Inflammatory macrophage treated with lipopolysaccharide for 1 hour (primary cell): Measurements from ENCODE around the gene BBS9.

Experiments
- DNase-seq, 2 donors: peaks; one replicate each; pipeline ENCODE4 v3.0.0-alpha.2; 2020 to 2022

BBS9 gene

DNA sequence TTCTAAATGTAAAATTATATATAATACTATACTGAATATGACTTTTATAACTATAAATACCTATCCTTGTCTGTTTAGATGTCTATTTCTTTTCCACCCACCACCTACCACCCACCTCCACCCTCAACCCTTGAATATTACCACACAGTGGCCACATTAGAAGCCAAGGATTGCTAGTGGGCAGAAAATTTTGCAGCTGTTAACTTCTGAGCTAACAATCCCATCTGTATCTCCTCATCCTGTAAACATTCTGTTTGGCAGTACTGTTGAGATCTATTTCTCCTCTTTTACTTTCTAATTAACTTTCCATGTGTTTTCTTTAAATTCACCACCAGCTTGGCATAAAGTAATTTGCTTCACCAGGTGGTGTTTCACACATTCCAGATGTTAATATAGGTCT is 494.9 kb downstream of the BBS9 start:
- DNase-seq: no peak

DNA sequence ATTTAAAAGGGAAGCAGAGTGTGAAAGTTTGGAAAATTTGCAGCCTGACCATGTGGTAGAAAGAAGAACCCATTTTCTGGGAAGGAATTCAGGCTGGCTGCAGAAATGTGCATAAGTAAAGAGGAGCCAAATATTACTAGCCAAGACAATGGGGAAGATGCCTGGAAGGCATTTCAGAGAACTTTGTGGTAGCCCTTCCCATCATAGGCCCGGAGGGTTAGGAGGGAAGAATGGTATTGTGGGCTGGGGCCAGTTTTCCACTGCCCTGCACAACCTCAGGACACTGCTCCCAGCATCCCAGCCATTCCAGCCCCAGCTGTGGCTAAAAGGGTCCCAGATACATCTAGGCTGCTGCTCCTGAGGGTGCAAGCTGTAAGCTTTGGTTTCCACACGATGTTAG is 497.5 kb downstream of the BBS9 start:
- no peak for DNase-seq

DNA sequence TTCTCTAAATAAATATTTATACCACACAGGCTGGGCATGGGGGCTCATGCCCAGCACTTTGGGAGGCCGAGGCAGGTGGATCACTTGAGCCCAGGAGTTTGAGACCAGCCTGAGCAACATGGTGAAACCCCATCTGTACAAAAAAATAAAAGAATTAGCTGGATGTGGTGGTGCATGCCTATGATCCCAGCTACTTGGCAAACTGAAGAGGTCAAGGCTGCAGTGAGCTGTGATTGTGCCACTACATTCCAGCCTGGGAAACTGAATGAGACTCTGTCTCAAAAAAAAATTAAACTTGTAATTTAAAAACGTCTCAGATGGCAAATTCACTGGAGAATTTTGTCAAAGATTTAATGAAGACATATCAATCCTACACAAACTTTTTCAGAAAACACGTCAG is 498.4 kb downstream of the BBS9 start:
- no peak for DNase-seq

DNA sequence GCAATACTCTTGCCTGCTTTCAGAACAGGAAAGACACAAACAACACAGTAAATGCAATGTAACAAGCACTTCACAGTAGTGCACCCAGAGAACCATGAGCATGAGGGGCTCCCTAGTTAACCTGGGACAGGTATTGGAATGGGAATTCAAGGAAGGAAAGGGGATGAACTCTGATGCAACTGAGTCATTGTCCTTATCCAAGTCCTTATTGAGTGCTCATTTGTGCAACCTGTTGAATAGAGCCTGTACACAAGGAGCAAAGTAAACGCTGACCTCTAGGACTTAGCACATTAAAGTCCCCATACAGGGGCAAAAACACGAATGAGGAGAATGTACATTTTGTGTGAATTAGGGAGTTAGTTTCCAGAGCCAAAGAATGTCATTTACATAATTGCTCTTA is 499.5 kb downstream of the BBS9 start:
- DNase-seq: no peak

DNA sequence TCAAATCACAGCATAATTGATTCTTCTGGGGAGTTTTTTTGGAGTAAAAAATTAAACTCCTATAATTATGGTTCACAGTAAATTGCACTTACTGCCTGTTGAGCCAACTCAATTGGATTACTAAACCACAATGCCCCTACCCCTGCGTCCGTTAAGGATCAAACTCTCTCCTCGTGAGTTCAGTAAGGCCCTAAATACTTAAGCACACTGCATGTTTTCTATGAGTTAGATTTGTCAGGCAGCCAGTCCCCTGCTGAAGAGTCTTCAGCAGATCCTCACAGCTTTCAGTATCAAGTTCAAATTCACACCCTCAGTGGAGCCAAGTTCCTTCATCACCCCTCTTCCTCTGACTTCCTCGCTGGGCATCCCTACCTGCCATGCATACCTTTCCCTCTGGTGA is 501.0 kb downstream of the BBS9 start:
- DNase-seq: no peak

DNA sequence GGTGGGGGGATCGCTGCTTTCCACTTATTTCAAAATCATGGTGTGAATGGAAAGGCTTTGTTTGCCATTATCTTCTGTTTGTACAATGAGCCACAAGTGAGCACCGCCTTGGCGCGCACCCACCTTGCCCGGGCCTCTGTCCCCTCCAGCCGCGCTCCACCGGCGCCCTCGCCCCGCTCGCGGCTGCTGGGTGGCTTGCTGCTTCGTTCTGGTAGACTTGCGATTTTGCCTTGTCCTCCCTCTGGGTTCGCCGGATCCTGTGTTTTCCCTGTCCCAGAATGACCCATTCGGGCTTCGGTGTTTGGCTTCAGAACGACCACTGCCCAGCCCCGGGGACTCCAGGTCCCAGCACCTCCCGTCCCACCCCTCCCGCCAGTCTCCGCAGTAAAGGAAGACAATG is 503.0 kb downstream of the BBS9 start:
- DNase-seq: no peak

DNA sequence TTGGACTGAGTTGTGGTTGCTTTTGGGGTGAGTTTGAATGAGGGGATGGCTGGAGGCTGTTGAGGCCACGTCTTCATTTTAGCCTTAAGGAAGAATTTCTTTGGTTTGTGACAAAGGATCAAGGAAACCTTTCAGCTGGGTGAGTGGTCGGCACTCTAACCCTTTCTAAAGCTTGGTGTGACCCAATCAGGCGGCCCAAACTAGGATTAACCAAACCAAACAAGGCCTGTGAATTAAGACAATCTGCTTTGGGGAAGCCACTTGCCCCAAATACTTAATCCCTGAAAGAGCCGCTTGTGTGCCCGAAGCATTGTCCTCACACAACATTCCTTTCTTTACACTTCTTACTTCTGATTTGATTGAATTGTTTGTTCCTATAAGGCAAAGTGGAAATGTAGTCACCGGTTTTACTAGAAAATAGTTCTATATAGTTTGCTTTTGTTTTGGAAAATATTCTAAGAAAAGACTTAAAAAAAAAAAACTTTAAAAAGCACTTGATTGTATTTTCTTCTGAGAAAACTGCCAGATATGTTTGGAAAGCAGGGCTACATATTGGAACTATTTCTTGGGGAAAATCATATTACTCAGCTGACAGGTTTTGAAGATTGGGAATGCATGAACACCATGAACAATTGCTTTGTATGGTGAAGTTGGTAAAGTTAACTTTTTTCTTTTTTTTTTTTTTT is 503.6 kb downstream of the BBS9 start:
- DNase-seq: no peak

DNA sequence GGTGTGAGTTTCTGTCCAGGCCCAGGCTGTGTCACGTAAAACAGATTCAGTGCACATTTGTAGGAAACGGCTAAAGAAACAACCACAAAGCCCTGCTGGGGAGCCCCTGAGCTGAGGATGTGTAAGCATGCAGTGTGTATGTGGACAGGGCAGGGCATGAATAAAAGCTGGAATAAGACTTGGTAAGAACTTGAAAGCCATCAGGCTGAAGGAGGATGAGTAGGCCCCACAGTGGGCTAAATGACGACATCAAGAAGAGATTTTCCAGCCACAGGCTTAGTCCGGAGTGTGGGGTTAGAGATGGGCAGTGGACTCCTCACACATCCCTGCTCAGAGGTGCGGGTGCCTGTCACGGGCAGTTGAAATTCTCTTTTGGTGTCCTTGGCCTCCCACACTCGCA is 505.2 kb downstream of the BBS9 start:
- DNase-seq: no peak

DNA sequence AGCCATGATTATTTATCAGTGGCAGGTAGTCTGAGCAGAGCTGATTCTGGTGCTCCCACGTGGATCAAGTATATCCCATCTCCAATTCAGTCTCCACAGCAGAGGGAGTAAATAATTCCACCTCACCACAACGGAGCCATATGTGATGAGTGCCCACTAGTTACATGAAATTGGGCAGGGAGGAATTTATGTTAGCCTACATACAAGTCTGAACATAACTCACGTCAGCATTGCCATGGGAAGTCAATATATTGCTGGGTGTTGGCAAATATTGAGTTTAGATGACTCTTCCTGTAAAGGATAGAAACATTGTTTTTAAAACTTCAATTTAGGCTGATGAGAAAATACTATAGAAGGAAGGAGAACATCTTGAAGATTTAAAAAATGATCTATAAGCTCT is 507.0 kb downstream of the BBS9 start:
- no peak for DNase-seq

DNA sequence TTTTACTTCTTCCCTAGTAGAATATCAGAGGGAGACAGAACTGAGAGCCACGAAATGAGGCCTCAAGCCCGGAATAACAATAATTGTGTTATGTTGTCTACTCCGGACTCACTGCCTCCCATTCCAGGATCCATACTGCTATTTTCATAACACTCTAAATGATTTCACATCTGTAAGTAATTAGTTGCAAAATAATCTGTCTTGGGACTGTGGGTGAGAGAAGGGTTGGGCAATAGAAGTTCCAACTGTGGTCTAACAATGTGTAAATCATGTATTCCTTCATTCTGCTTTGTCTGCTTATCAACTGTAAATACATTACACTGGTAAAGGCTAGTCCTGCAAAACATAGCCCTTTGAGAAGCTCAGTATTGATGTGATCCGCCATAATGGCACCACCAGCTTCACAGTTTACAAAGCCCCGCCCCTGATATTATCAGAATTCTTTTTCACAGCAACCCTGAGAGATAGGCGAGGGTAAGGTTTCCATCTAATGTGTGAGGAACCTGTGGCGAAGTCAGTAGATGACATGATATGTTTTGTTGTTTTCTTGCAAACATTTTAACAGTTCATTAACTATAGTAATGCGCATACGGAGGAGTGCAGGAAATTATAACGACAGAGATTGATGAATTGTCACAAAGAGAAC is 510.3 kb downstream of the BBS9 start:
- peak in 1 of 2 donors; percentile 11 for DNase-seq

DNA sequence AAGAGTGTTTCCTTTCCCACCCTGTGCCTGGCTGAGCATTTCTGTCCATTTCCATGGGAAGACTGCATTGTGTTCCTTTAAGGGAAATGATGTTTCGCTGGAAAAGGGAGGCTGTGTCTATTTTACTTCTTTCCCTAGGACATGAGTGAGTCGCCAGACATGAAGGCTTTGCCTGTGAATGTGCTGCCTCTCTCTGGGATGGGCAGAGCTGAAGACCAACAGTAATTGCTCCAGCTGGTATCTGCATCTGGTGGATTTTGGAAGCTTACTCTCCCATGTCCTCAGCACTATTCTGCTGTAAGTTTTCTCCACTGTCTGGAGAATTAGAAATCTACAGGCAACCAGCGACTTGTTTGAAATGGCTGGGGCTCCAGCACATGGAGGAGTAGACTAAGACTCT is 511.4 kb downstream of the BBS9 start:
- no peak for DNase-seq

DNA sequence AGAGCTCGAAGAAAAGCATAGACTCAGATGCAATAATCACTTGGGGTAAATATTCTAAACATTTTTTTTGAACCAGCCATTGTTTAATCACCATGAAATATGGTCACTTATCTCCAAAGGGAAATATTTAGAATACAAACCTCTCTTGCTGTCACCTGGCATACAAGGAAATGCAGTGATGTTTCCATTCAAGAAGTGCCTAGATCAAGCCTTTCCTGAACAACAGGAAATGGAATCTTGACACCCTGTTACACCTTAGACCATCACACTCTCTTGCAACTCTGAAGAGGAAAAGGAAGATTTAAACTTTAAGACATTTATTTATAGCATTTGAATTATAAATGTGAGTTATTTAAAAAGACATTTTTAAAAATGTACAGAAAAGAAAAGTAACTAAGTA is 512.9 kb downstream of the BBS9 start:
- no peak for DNase-seq

DNA sequence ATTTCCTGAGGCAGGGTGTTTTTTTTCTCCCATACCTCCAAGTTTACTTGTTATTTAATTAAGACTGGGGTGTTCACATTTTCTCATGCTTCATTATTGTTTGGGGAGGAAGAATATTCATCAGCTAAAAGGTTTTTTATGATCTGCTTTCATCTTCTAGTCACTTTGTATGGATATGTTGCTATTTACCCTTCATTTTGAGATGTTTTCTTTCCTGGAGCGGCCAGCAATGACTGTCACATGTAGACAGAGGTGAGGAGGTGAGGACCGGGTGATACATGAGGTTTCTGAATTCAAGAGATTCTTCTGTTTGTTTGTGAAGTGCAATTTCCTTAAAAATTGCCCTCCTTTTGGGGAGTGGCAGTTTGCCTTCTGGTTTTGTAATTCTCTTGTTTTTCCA is 514.2 kb downstream of the BBS9 start:
- DNase-seq: no peak

DNA sequence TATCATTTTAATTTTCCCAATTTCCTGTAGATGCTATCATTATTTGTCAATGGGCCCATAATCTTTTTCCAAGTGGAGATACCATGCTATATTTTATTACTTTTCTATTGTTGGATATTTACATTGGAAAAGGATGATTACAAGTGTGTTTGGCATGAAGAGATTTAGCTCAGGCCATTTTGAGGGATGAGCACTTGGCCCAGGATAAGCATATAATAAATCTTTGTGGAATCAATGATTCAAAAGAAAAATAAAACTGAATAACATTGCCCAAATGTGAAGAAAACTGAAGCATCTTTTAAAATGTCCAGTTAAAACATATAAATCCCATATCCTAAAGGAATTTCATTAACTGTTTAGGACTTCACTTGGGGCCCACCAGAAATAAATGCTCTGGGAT is 515.1 kb downstream of the BBS9 start:
- DNase-seq: no peak

DNA sequence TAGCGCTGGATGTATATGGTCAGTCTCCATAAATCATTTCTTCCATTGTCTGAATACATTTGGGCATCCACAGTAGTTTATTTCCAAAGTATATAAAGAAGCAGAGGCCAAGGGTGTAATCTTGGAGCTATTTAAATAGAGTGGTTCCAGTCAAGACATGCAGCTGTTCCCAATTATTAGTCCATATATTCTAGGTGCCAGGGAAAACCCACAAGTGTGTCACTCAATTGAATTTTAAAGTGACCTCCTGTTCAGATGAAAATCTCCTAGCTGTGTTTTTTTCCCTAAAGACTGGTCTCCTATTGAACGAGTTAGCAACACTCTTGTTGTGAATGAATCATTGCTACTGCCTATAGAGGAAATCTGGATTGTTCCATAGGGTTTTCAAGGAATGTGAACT is 515.7 kb downstream of the BBS9 start:
- DNase-seq: no peak

DNA sequence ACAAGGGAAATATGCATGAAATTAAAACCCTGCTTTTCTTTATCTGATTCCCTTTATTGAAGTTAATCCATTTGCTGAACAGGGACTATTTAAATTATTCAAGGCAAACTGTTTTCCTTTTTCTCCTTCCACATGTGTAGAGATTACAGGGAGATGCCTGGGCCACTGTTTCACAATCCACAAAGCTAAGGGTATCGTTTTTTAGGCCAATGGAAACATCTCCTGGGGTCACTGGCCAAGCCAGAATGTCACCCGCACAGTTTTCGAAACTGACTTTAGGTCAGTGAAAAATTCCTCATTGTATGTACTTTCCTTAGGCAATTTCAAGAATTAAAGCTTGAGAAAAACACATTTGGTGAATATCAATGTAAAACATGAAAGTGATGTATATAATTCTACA is 516.8 kb downstream of the BBS9 start:
- DNase-seq: no peak

DNA sequence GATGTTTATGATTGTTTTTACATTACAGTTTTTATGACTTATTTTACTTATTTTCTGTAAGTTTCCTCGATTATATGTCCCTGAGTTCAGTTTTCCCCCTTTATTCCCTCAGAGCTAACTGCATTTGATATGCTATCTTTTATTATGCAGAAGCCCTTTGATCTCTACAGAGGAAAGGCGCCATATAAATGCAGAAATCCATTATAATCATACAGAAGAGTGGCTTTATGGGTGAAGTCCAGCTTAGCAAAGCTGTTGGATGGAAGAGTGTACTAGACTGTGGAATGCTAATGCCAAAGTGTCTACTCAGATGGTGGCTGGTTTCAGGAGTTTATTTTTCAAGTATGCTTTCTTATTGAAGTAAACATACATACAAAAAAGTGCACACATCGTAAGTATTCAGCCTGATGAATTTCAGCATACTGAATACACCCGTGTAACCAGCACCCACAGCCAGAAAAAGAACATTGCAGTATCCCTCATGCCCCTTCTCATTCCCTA is 517.6 kb downstream of the BBS9 start:
- no peak for DNase-seq

DNA sequence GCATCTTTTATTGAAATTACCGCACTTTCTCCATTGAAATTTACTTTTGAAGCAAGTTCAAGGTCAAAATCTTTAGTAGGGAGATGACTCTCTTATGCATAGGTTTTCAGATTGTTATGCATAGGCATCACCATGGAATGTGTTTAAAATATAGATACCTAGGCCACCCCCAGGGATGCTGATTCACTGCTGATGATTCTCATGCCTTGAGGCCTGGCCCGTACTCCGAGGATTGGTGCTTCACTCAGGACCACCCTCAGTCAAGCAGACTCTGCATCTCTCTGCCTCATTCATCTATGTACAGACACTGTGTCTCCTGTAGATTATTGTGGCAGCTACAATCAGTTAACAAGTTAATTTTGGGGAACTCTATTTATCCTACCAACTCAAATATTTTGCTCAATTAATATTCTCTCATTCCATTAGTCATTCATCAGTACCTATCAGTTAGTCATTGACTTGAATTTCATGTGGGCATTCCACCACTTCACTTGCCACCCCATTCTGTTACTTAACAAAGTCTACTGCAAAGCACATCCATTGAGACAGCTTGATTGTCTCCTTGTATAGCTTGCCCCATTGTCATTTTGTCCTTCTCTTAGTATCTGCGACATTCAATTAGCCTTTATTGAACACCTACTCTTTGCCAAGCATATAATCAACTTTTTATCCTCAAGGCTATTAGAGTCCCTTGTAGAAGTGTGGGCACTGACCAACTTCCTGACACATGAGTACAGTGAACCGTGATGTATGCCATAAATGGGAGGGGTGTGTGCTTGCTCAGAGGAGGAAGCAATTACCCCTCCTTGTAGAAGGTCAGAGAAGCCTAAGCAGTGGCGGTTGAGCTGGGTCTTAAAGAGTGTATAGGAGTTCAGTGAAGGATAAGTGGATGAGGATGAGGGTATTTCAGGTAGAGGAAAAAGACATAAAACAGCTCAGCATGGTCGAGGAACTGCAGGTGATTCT is 520.4 kb downstream of the BBS9 start:
- DNase-seq: no peak

DNA sequence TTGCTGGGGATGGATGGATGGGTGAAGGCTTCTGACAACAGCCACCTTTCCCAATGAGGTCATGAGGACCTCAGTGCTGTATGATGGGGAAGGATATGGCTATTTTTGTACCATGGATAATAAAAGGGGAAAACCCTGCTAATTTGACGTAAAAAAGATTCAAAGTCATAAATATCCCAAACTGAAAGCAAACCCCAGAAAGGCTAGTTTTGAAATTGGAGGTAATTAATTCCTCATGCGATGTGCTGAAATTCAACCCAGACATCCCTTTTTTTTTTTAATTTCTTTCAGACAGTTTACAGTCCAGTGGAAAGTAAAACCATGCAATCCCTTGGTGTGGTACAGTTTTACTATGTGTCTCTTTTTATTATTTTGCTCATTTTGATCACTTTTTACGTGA is 521.5 kb downstream of the BBS9 start:
- no peak for DNase-seq

DNA sequence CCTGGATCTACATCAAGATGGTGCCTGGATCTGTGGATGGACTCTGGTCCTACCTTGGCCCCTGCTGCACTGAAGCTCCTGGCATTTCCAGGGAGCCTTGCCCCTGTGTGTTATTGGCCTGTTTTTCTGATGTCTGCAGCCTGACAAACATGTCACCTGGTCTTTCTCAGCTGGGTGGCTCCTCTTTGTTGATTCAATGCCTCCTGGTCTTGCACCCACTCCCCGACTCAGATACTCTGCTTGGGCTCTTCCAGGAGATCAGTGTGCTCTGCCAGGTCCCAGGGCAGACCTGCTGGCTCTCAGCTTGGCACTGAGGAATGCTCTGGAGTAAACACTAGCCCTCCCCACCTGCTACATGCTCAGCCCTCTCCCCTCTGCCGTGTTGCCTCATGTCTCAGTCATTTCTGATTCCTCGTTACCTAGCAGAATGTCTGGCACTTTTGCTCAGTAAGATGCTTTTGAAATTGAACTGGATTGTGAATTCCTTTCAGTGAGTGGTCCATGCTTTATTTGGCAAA is 522.7 kb downstream of the BBS9 start:
- DNase-seq: no peak

DNA sequence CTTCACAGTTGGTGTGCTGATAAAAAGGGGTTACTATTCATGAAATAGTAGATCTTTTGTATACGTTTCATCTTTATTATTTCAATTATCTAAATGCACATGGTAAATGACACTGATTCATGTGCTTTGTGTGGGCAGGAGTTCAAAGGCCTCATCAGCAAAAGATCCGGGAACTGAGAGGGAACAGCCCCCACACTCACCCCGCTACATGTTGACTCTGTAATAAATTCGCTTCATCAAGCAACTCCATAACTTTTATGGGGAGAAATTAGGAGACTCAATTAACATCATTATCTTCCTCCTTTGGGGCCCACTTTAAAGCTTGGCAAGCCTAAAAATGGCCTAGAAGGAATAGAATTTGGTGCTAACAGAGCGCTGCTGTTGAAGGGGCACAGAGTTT is 525.3 kb downstream of the BBS9 start:
- DNase-seq: no peak
